Measurements from ENCODE around the gene SLC16A2.

The SLC16A2 gene

DNA sequence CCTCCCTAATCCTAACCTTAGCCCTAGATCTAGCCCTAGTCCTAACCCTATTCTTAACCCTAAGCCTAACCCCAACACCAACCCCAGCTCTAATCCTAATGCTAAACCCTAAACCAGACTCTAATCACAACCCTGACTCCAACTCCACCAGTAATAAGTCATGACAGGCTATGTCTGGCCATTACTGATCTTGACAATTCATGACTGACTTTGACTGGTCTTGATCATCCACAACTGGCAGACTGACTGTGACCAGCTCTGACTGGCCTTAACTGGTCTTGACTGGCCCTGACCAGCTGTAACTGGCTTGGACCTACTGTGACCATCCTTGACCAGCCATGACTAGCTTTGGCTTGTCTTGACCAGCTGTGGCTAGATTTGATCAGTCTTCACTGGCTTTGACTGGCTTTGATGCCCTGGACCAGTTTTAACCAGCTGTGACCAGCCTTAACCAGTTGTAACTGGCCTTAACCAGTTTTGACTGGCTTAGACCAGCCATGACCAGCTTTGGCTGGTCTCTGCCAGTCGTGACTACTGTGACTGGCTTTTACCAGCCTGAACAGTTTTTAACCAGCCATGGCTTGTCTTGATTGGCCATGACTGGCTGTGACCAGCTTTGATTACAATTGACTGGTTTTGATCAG is 124.7 kb downstream of the SLC16A2 start:
- no peak for DNase-seq

DNA sequence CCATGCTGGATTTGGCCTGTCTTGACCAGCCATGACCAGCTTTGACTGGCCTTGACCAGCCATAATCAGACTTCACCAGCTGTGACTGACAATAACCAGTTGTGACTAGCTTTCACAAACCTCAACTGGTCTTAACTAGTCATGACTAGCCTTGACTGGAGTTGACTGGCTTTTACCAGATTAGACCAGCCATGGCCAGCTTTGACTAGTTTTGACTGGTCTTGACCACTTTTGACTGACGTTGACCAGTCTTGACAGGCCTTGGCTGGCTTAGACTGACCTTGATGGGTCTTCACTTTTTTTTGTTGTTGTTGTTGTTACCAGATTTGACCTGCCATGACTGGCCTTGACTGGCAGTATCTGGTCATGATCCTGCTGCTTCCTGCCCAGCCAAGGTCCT is 125.7 kb downstream of the SLC16A2 start:
- no peak for DNase-seq

GRCh38 chrX:74550295-74550802 is 129.1 kb downstream of the SLC16A2 start:
- peak; percentile 23 for DNase-seq

DNA sequence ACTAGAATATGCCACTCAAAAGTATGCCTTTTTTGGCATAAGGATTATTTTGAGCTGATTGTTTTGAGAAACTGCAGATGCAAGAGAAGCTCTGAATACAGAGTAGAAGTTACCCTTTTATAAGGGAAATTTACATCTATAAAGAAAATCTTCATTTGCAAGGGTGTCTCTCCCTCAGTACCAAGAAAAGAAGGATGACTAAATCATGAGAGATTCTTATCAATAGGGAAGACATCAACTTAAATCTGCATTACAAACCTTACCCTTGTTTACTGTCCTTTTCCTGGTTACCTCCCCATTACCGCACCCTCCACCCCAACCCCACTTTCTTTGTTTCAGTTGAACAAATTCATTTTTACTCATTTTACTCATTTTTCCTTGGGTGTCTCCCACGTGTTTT is 130.6 kb downstream of the SLC16A2 start:
- no peak for DNase-seq

- DNase-seq: no peak
Measured at GRCh38 chrX:74557378-74557777, 136.1 kb downstream of the SLC16A2 start.

GRCh38 chrX:74578137-74578536 is 156.8 kb downstream of the SLC16A2 start:
- no peak for DNase-seq

GRCh38 chrX:74579597-74580198 is 158.4 kb downstream of the SLC16A2 start:
- no peak for DNase-seq

Measured in NCI-H226 (cell line).